SK-N-SH (cell line): ENCODE data around the gene RAMP3. TPM values are rescaled to one million over a fixed set of nuclear protein-coding genes. Genes with fewer than 3 reads are reported as not detected.

Experiments used
- CTCF ChIA-PET: fragments of 300-600, 350-600 bp; formaldehyde crosslinking; extraction: SDS; loops from one replicate; lab custom pipeline; 2021; lab: Yijun Ruan, JAX
- POLR2A ChIA-PET: fragments of 350-600 bp; sonication (Branson Sonifier 250); formaldehyde crosslinking; extraction: SDS; loops from one replicate; lab custom pipeline; 2020; ENCODE audit warnings: antibody characterized with exemption, inconsistent platforms; lab: Yijun Ruan, JAX
- DNase-seq: peaks from one replicate; pipeline ENCODE4 v3.0.0; 2012
- H2AFZ ChIP-seq: fragments of 200-600 bp; sonication (generic); 2 replicates; pipeline ENCODE4 v1.8.1; 2016; ENCODE audit warnings: antibody characterized with exemption, mild to moderate bottlenecking, low read depth
- H3F3A ChIP-seq: fragments of 200-600 bp; sonication (generic); replicated peaks from 2 replicates; pipeline ENCODE3; 2016; ENCODE audit warnings: antibody characterized with exemption, mild to moderate bottlenecking; ENCODE audit not compliant: insufficient read depth
- H3K27ac ChIP-seq, 2 experiments: fragments of 200-500 bp in 1 of 2; fragments of 200-600 bp in 1 of 2; sonication (Bioruptor generic) in 1 of 2; sonication (generic), shearing (Covaris generic) in 1 of 2; 2 replicates each; pipeline versions ENCODE4 v1.5.1 to v1.6.1; 2014 to 2016; ENCODE audit warnings: low read depth in 2 of 2, inconsistent platforms in 1 of 2, low read length in 1 of 2, mild to moderate bottlenecking in 1 of 2, mixed read lengths in 1 of 2
- H3K27me3 ChIP-seq: fragments of 200-600 bp; sonication (generic), shearing (Covaris generic); 2 replicates; pipeline ENCODE4 v1.6.1; 2016; ENCODE audit warnings: mixed run types; ENCODE audit not compliant: insufficient read depth
- H3K36me3 ChIP-seq, 2 experiments: fragments of 200-500 bp in 1 of 2; fragments of 200-600 bp in 1 of 2; sonication (Bioruptor generic) in 1 of 2; sonication (generic) in 1 of 2; replicated peaks in 1 of 2; 2 replicates each; pipeline versions ENCODE3 to v1.5.1; 2014 to 2016; ENCODE audit warnings: low read length in 1 of 2, mild to moderate bottlenecking in 1 of 2; ENCODE audit not compliant: insufficient read depth in 2 of 2, control insufficient read depth in 1 of 2
- H3K4me1 ChIP-seq, 2 experiments: fragments of 200-500 bp in 1 of 2; fragments of 200-600 bp in 1 of 2; sonication (Bioruptor generic) in 1 of 2; sonication (generic), shearing (Covaris generic) in 1 of 2; 2 replicates each; pipeline versions ENCODE4 v1.5.1 to v1.6.1; 2014 to 2016; ENCODE audit warnings: low read depth in 1 of 2, low read length in 1 of 2, mixed run types in 1 of 2; ENCODE audit not compliant: insufficient read depth in 2 of 2, control insufficient read depth in 1 of 2
- H3K4me2 ChIP-seq: fragments of 200-600 bp; sonication (generic), shearing (Covaris generic); 2 replicates; pipeline ENCODE4 v1.6.1; 2017; ENCODE audit warnings: mixed run types
- H3K4me3 ChIP-seq, 2 experiments: fragments of 200-500 bp in 1 of 2; fragments of 200-600 bp in 1 of 2; sonication (Bioruptor generic) in 1 of 2; sonication (generic), shearing (Covaris generic) in 1 of 2; 2 replicates each; pipeline versions ENCODE4 v1.5.1 to v1.8.1; 2014 to 2016; ENCODE audit warnings: low read depth in 2 of 2, inconsistent platforms in 1 of 2, low read length in 1 of 2, mild to moderate bottlenecking in 1 of 2, mixed read lengths in 1 of 2, moderate library complexity in 1 of 2
- H3K79me2 ChIP-seq: fragments of 200-600 bp; sonication (generic); 2 replicates; pipeline ENCODE4 v1.8.1; 2017; ENCODE audit warnings: mild to moderate bottlenecking; ENCODE audit not compliant: insufficient read depth
- H3K9ac ChIP-seq: fragments of 200-600 bp; sonication (generic); 2 replicates; pipeline ENCODE4 v1.6.1; 2017; ENCODE audit warnings: mixed run types
- H3K9me2 ChIP-seq: fragments of 200-600 bp; sonication (generic); 2 replicates; pipeline ENCODE4 v1.6.1; 2017; ENCODE audit warnings: mixed run types
- H3K9me3 ChIP-seq: fragments of 200-600 bp; sonication (generic); 2 replicates; pipeline ENCODE4 v1.6.1; 2017; ENCODE audit warnings: mixed run types, mild to moderate bottlenecking, moderate library complexity
- H4K20me1 ChIP-seq: fragments of 200-600 bp; sonication (generic); 2 replicates; pipeline ENCODE4 v1.6.1; 2017; ENCODE audit warnings: mild to moderate bottlenecking, mixed run types; ENCODE audit not compliant: insufficient read depth
- CTCF ChIP-seq: fragments of 200-600 bp; sonication (generic); IDR thresholded peaks from 2 replicates; pipeline ENCODE4 v1.6.1; 2017; ENCODE audit warnings: antibody characterized with exemption, mild to moderate bottlenecking, moderate library complexity
- ELF1 ChIP-seq: IDR thresholded peaks from 2 replicates; pipeline ENCODE4 v1.4.0; 2012
- EZH2phosphoT487 ChIP-seq: fragments of 200-600 bp; sonication (generic); IDR thresholded peaks from 2 replicates; pipeline ENCODE4 v1.6.1; 2017; ENCODE audit warnings: low read depth, mixed run types, mild to moderate bottlenecking, antibody characterized with exemption, moderate library complexity, borderline replicate concordance
- FOXJ3 ChIP-seq: sonication (generic); formaldehyde crosslinking; IDR thresholded peaks from 2 replicates; pipeline ENCODE4 v1.5.1; 2020; ENCODE audit warnings: mild to moderate bottlenecking, missing genetic modification reagents
- NFIC ChIP-seq: IDR thresholded peaks from 2 replicates; pipeline ENCODE4 v1.4.0; 2012; ENCODE audit warnings: borderline replicate concordance
- NRF1 ChIP-seq: IDR thresholded peaks from 2 replicates; pipeline ENCODE4 v1.6.1; 2012; ENCODE audit warnings: low read depth, mild to moderate bottlenecking, low read length
- PBX3 ChIP-seq: IDR thresholded peaks from 2 replicates; pipeline ENCODE4; 2012
- RAD21 ChIP-seq: IDR thresholded peaks from 2 replicates; pipeline ENCODE4 v1.6.1; 2012; ENCODE audit warnings: mild to moderate bottlenecking, low read length
- RCOR1 ChIP-seq: fragments of 150-350 bp; IDR thresholded peaks from 2 replicates; pipeline ENCODE4 v1.6.1; 2017; ENCODE audit warnings: antibody characterized with exemption, low read length
- SIN3A ChIP-seq: IDR thresholded peaks from 2 replicates; pipeline ENCODE4 v1.6.1; 2012; ENCODE audit warnings: low read depth, mild to moderate bottlenecking, low read length, moderate library complexity, borderline replicate concordance
- TAF1 ChIP-seq: IDR thresholded peaks from 2 replicates; pipeline ENCODE4 v1.6.1; 2012; ENCODE audit warnings: low read depth, mild to moderate bottlenecking, low read length, moderate library complexity, borderline replicate concordance
- TCF12 ChIP-seq: IDR thresholded peaks from 2 replicates; pipeline ENCODE4 v1.4.0; 2012
- TEAD4 ChIP-seq: IDR thresholded peaks from 2 replicates; pipeline ENCODE4 v1.4.0; 2012; ENCODE audit warnings: mild to moderate bottlenecking, borderline replicate concordance; ENCODE audit not compliant: insufficient read depth
- YY1 ChIP-seq: IDR thresholded peaks from 2 replicates; pipeline ENCODE4 v1.4.0; 2012; ENCODE audit warnings: low read depth, mild to moderate bottlenecking
- WGBS: methylation state at CpG from one replicate; pipeline ENCODE4 v1.1.6; 2017; ENCODE audit warnings: low lambda C conversion rate; 5-methylcytosine and 5-hydroxymethylcytosine counted together
- polyA plus RNA-seq, 3 experiments: library from polyadenylated mRNA; depleted of rRNA; stranded (reverse); fragments of >200 nt; gene quantifications; 2 replicates each; pipeline ENCODE4 v1.2.3, GENCODE V29; 2012
- TF ChIP-seq, protein P1 (sequence below): IDR thresholded peaks from 2 replicates; pipeline ENCODE4 v1.6.1; 2012; ENCODE audit warnings: mild to moderate bottlenecking, low read depth, low read length, moderate library complexity
- TF ChIP-seq, protein P2 (sequence below): IDR thresholded peaks from 2 replicates; pipeline ENCODE4 v1.4.0; 2012; ENCODE audit warnings: low read depth

The RAMP3 gene
- polyA plus RNA-seq, 1 of the 3 experiments (the other 2 are of a cell fraction), result not detected

GRCh38 chr7:45184326-45185027, 26.9 kb downstream of the RAMP3 start (continued):
- TF ChIP-seq, protein P1, sequence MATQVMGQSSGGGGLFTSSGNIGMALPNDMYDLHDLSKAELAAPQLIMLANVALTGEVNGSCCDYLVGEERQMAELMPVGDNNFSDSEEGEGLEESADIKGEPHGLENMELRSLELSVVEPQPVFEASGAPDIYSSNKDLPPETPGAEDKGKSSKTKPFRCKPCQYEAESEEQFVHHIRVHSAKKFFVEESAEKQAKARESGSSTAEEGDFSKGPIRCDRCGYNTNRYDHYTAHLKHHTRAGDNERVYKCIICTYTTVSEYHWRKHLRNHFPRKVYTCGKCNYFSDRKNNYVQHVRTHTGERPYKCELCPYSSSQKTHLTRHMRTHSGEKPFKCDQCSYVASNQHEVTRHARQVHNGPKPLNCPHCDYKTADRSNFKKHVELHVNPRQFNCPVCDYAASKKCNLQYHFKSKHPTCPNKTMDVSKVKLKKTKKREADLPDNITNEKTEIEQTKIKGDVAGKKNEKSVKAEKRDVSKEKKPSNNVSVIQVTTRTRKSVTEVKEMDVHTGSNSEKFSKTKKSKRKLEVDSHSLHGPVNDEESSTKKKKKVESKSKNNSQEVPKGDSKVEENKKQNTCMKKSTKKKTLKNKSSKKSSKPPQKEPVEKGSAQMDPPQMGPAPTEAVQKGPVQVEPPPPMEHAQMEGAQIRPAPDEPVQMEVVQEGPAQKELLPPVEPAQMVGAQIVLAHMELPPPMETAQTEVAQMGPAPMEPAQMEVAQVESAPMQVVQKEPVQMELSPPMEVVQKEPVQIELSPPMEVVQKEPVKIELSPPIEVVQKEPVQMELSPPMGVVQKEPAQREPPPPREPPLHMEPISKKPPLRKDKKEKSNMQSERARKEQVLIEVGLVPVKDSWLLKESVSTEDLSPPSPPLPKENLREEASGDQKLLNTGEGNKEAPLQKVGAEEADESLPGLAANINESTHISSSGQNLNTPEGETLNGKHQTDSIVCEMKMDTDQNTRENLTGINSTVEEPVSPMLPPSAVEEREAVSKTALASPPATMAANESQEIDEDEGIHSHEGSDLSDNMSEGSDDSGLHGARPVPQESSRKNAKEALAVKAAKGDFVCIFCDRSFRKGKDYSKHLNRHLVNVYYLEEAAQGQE, result no peak
- TF ChIP-seq YY1, result no peak
- TF ChIP-seq EZH2phosphoT487, result no peak
- TF ChIP-seq TAF1, result no peak
- TF ChIP-seq FOXJ3 (CRISPR knock-in tag), result no peak
- no peak for TF ChIP-seq NRF1
- no peak for TF ChIP-seq RCOR1

- ChIA-PET CTCF (interaction anchor here (1.6 kb wide), 1 partner anchor 31 kb away, joined by 3 read pairs; no protein-coding TSS in a partner anchor), POLR2A (no interaction called here)
- Histone ChIP-seq H3K4me2 (no peak overlapping the region), H3K36me3 (no peaks in the 10 kb centered on the region), H3K9ac (no peak overlapping the region), H3K27me3 (peaks cover 7% of the 10 kb centered on the region), H3K4me3 (no peak overlapping the region), H2AFZ (no peak overlapping the region), H4K20me1 (no peaks in the 10 kb centered on the region), H3F3A (no peaks in the 10 kb centered on the region), H3K4me1 (no peaks in the 10 kb centered on the region), H3K9me3 (no peaks in the 10 kb centered on the region), H3K9me2 (no peaks in the 10 kb centered on the region), H3K27ac (no peak overlapping the region), H3K79me2 (no peaks in the 10 kb centered on the region)
- 30% methylated on average over 7 of the region's 7 CpGs for WGBS
- TF ChIP-seq RCOR1 (no peak), RAD21 (no peak), SIN3A (no peak), CTCF (no peak), PBX3 (no peak), TCF12 (no peak), TEAD4 (no peak), NFIC (no peak), ELF1 (no peak)
- TF ChIP-seq, protein P2, sequence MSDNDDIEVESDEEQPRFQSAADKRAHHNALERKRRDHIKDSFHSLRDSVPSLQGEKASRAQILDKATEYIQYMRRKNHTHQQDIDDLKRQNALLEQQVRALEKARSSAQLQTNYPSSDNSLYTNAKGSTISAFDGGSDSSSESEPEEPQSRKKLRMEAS, result no peak
- no peak for DNase-seq
Measured at GRCh38 chr7:45185028-45185863, 27.7 kb downstream of the RAMP3 start.
